Smooth muscle cell (in vitro differentiated cells): ENCODE measurements around the gene MBOAT2. TPM values are rescaled to one million over a fixed set of nuclear protein-coding genes. Genes with fewer than 3 reads are reported as not detected.

Experiments used
- DNase-seq: peaks from one replicate; lab custom pipeline; 2025; ENCODE audit not compliant: unreplicated experiment; lab: John Stamatoyannopoulos, UW
- H2AFZ ChIP-seq: fragments of 200-600 bp; sonication (generic); 2 replicates; pipeline ENCODE4 v1.6.0; 2016; ENCODE audit warnings: antibody characterized with exemption, low read depth, mild to moderate bottlenecking
- H3F3A ChIP-seq: fragments of 200-600 bp; sonication (generic); 2 replicates; pipeline ENCODE4 v1.6.0; 2017; ENCODE audit warnings: antibody characterized with exemption, low read depth
- H3K27ac ChIP-seq: fragments of 200-600 bp; sonication (generic); 2 replicates; pipeline ENCODE4 v1.5.1; 2016; ENCODE audit warnings: low read depth, mild to moderate bottlenecking
- H3K27me3 ChIP-seq: fragments of 200-600 bp; sonication (generic); 2 replicates; pipeline ENCODE4 v1.6.1; 2016; ENCODE audit warnings: low read depth, mild to moderate bottlenecking
- H3K36me3 ChIP-seq: fragments of 200-600 bp; sonication (generic); 2 replicates; pipeline ENCODE4 v1.5.1; 2016; ENCODE audit warnings: low read depth
- H3K4me1 ChIP-seq: fragments of 200-600 bp; sonication (generic); 2 replicates; pipeline ENCODE4 v1.5.1; 2016; ENCODE audit warnings: low read depth
- H3K4me2 ChIP-seq: fragments of 200-600 bp; sonication (generic); 2 replicates; pipeline ENCODE4 v1.6.0; 2016; ENCODE audit warnings: mild to moderate bottlenecking
- H3K4me3 ChIP-seq: fragments of 200-600 bp; sonication (generic); 2 replicates; pipeline ENCODE4 v1.5.1; 2016; ENCODE audit warnings: mild to moderate bottlenecking
- H3K79me2 ChIP-seq: fragments of 200-600 bp; sonication (generic); 2 replicates; pipeline ENCODE4 v1.6.0; 2016; ENCODE audit warnings: low read depth, mild to moderate bottlenecking
- H3K9ac ChIP-seq: fragments of 200-600 bp; sonication (generic); 2 replicates; pipeline ENCODE4 v1.6.0; 2016; ENCODE audit warnings: low read depth
- H3K9me3 ChIP-seq: fragments of 200-600 bp; sonication (generic); replicated peaks from 2 replicates; pipeline ENCODE4 v1.5.1; 2016; ENCODE audit warnings: low read depth
- H4K20me1 ChIP-seq: fragments of 200-600 bp; sonication (generic); 2 replicates; pipeline ENCODE4 v1.6.0; 2016; ENCODE audit warnings: low read depth
- CTCF ChIP-seq: fragments of 200-600 bp; sonication (generic); IDR thresholded peaks from 2 replicates; pipeline ENCODE4 v1.5.1; 2017; ENCODE audit warnings: borderline replicate concordance, mild to moderate bottlenecking, antibody characterized with exemption; ENCODE audit not compliant: insufficient read depth, poor library complexity, severe bottlenecking
- WGBS: methylation state at CpG from one replicate; pipeline ENCODE4 v1.1.7; 2016; ENCODE audit warnings: low lambda C conversion rate; 5-methylcytosine and 5-hydroxymethylcytosine counted together
- polyA plus RNA-seq: library from polyadenylated mRNA; unstranded; fragments of >200 nt; fragmentation: Nextera tagmentation; extraction: Ambion mirVana; gene quantifications from 2 replicates; pipeline ENCODE4 v1.2.1, GENCODE V29; 2016
- total RNA-seq: library from RNA; depleted of rRNA; stranded (reverse); fragments of >200 nt; gene quantifications from 2 replicates; pipeline ENCODE4 v1.2.3, GENCODE V29; 2014

The MBOAT2 gene
- total and polyA plus RNA-seq, 2 experiments from 2014 or later = 24.1 to 32.6 TPM

- Histone ChIP-seq H4K20me1 (no peaks in the 10 kb centered on the region), H3K79me2 (no peaks in the 10 kb centered on the region), H3K4me3 (no peak overlapping the region), H3F3A (no peaks in the 10 kb centered on the region), H3K9me3 (no peaks in the 10 kb centered on the region), H3K4me1 (no peaks in the 10 kb centered on the region), H2AFZ (no peak overlapping the region), H3K36me3 (no peaks in the 10 kb centered on the region), H3K27me3 (no peaks in the 10 kb centered on the region), H3K4me2 (no peak overlapping the region), H3K27ac (no peak overlapping the region), H3K9ac (no peak overlapping the region)
- DNase-seq = no peak
- 79% methylated on average over 7 of the region's 7 CpGs for WGBS
- no peak for TF ChIP-seq CTCF
These were observed 155.0 kb downstream of the MBOAT2 start for GRCh38 chr2:8848328-8849100.

- whole genome bisulfite sequencing = 88% methylated on average over 6 of the region's 6 CpGs
- Histone ChIP-seq H3K27ac (no peak overlapping the region), H3K4me1 (no peaks in the 10 kb centered on the region)
These were observed 156.1 kb downstream of the MBOAT2 start for GRCh38 chr2:8847400-8847799.

GRCh38 chr2:8841932-8842331 lies 161.6 kb downstream of the MBOAT2 start:
- Histone ChIP-seq H3K4me3 (no peak overlapping the region), H3K9me3 (no peaks in the 10 kb centered on the region), H3F3A (no peaks in the 10 kb centered on the region), H3K27ac (no peak overlapping the region), H3K36me3 (no peaks in the 10 kb centered on the region), H3K79me2 (peaks cover 7% of the 10 kb centered on the region), H4K20me1 (no peaks in the 10 kb centered on the region), H3K4me1 (no peaks in the 10 kb centered on the region), H2AFZ (no peak overlapping the region), H3K27me3 (no peaks in the 10 kb centered on the region), H3K9ac (no peak overlapping the region), H3K4me2 (no peak overlapping the region)
- WGBS = 94% methylated on average over 4 of the region's 4 CpGs
- TF ChIP-seq CTCF = no peak
- DNase-seq = no peak

More at GRCh38 chr2:8847400-8847799, 156.1 kb downstream of the MBOAT2 start:
- Histone ChIP-seq H3K4me2 (no peak overlapping the region), H3K36me3 (no peaks in the 10 kb centered on the region), H3K9ac (no peak overlapping the region), H3K9me3 (no peaks in the 10 kb centered on the region), H3K27me3 (no peaks in the 10 kb centered on the region), H3F3A (no peaks in the 10 kb centered on the region), H3K79me2 (no peaks in the 10 kb centered on the region), H3K4me3 (no peak overlapping the region), H2AFZ (no peak overlapping the region), H4K20me1 (no peaks in the 10 kb centered on the region)
- DNase-seq = no peak
- TF ChIP-seq CTCF = no peak
